Progenitor cell of endocrine pancreas (in vitro differentiated cells): ENCODE results near the gene USP32. TPM values are rescaled to one million over a fixed set of nuclear protein-coding genes. Genes with fewer than 3 reads are reported as not detected.
"Not testable (repeated sequence)": the region's sequence is repeated elsewhere in the genome, so short reads cannot be mapped to it uniquely, and the experiment has no call there.

Source experiments
- DNase-seq: peaks from one replicate; pipeline ENCODE4 v3.0.0; 2021; ENCODE audit warnings: low spot score; ENCODE audit not compliant: unreplicated experiment
- H3K27ac Mint-ChIP-seq: 2 replicates; pipeline ENCODE4 v1.8.0; 2021; ENCODE audit warnings: mild to moderate bottlenecking, moderate library complexity, mixed read lengths
- H3K27me3 Mint-ChIP-seq: 2 replicates; pipeline ENCODE4 v1.8.0; 2021; ENCODE audit warnings: mixed read lengths
- H3K36me3 Mint-ChIP-seq: 2 replicates; pipeline ENCODE4 v1.8.0; 2022; ENCODE audit warnings: mixed read lengths; ENCODE audit not compliant: insufficient read depth
- H3K4me1 Mint-ChIP-seq: 2 replicates; pipeline ENCODE4 v1.8.0; 2021; ENCODE audit warnings: low read depth, mixed read lengths
- H3K4me3 Mint-ChIP-seq: 2 replicates; pipeline ENCODE4 v1.8.0; 2021; ENCODE audit warnings: low read depth, mild to moderate bottlenecking, moderate library complexity, mixed read lengths
- H3K9me3 Mint-ChIP-seq: 2 replicates; pipeline ENCODE4 v1.8.0; 2021; ENCODE audit warnings: low read depth, mixed read lengths
- CTCF ChIP-seq: fragments of 200-600 bp; sonication (generic); IDR thresholded peaks from one replicate; pipeline ENCODE4 v1.5.0; 2021; ENCODE audit warnings: antibody characterized with exemption, mild to moderate bottlenecking; ENCODE audit not compliant: unreplicated experiment
- total RNA-seq: library from RNA; stranded (reverse); gene quantifications from 2 replicates; pipeline ENCODE4 v1.2.1, GENCODE V29; 2021

USP32 gene
- total RNA-seq, 1 donor from 2014 or later, result 42.7 TPM

GRCh38 chr17:60318830-60319229 lies 73.1 kb downstream of the USP32 start:
- DNase-seq, result no peak
- Mint-ChIP-seq H3K36me3 (peaks cover 1% of the 10 kb centered on the region), H3K9me3 (no peaks in the 10 kb centered on the region), H3K4me1 (peaks cover 11% of the 10 kb centered on the region), H3K27me3 (no peaks in the 10 kb centered on the region), H3K4me3 (no peak overlapping the region), H3K27ac (no peak overlapping the region)
- no peak for TF ChIP-seq CTCF

- no peak for TF ChIP-seq CTCF
- no peak for DNase-seq
- Mint-ChIP-seq H3K27ac (no peak overlapping the region), H3K4me3 (no peak overlapping the region), H3K36me3 (peaks cover 1% of the 10 kb centered on the region), H3K9me3 (no peaks in the 10 kb centered on the region), H3K4me1 (peaks cover 11% of the 10 kb centered on the region), H3K27me3 (no peaks in the 10 kb centered on the region)
These were observed 73.6 kb downstream of the USP32 start for GRCh38 chr17:60318326-60318725.

GRCh38 chr17:60315650-60316049 lies 76.3 kb downstream of the USP32 start:
- no peak overlapping the region for H3K4me3 Mint-ChIP-seq
- no peaks in the 10 kb centered on the region for H3K27me3 Mint-ChIP-seq
- no peak overlapping the region for H3K27ac Mint-ChIP-seq
- H3K9me3 Mint-ChIP-seq, result no peaks in the 10 kb centered on the region
- TF ChIP-seq CTCF, result no peak
- DNase-seq, result no peak
- peaks cover 3% of the 10 kb centered on the region for H3K36me3 Mint-ChIP-seq
- no peaks in the 10 kb centered on the region for H3K4me1 Mint-ChIP-seq

- not testable (repeated sequence) for H3K36me3 Mint-ChIP-seq, H3K27ac Mint-ChIP-seq, H3K9me3 Mint-ChIP-seq, H3K27me3 Mint-ChIP-seq, DNase-seq, H3K4me3 Mint-ChIP-seq, H3K4me1 Mint-ChIP-seq
These were observed 77.0 kb downstream of the USP32 start for GRCh38 chr17:60314900-60315299.

- no peak for TF ChIP-seq CTCF
- no peak overlapping the region for H3K4me3 Mint-ChIP-seq
- no peaks in the 10 kb centered on the region for H3K4me1 Mint-ChIP-seq
- H3K27me3 Mint-ChIP-seq, result no peaks in the 10 kb centered on the region
- peaks cover 5% of the 10 kb centered on the region for H3K36me3 Mint-ChIP-seq
- no peak for DNase-seq
- H3K27ac Mint-ChIP-seq, result peak overlapping the region; percentile 38
- H3K9me3 Mint-ChIP-seq, result no peaks in the 10 kb centered on the region
These were observed 77.5 kb downstream of the USP32 start for GRCh38 chr17:60314423-60314822.

- no peak for TF ChIP-seq CTCF
- Mint-ChIP-seq H3K4me1 (no peaks in the 10 kb centered on the region), H3K27ac (no peak overlapping the region), H3K36me3 (peaks cover 11% of the 10 kb centered on the region), H3K27me3 (no peaks in the 10 kb centered on the region), H3K9me3 (no peaks in the 10 kb centered on the region), H3K4me3 (no peak overlapping the region)
- DNase-seq, result no peak
These were observed 80.0 kb downstream of the USP32 start for GRCh38 chr17:60311936-60312335.
